ENCODE measurements around the gene FRAS1. TPM values are rescaled to one million over a fixed set of nuclear protein-coding genes. Genes with fewer than 3 reads are reported as not detected.

The FRAS1 gene
- total RNA-seq, 1 experiment from 2014 or later = 3.4 TPM

DNA sequence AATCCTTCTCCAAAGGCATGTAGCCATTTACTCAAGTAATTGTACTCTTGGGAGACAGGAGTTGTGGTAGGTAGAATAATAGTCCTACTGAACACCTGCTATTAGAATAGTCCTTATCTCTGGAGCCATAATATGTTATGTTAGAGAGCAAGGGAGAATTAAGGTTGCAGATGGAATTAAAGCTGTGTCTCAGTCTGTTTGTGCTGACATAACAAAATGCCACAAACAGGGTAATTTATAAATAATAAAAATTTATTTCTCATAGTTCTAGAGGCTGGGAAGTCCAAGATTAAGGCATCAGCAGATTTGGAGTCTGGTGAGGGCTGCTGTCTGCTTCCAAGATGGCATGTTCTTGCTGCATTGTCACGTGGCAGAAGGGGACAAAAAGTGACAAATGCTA lies 24.2 kb upstream of the FRAS1 start:
- no peak overlapping the region for H2AFZ ChIP-seq (ENCODE audit: low read length)
- H3K9me2 ChIP-seq (replicated peaks; ENCODE audit: low read length) = no peaks in the 10 kb centered on the region
- no peaks in the 10 kb centered on the region for H3K79me2 ChIP-seq (ENCODE audit: low read length)
- CTCF ChIA-PET = no interaction called here
- intact Hi-C loops (cut with micrococcal nuclease) = no loop called here
- H3K27ac ChIP-seq (ENCODE audit: low read length) = no peak overlapping the region
- ATAC-seq (no peak), DNase-seq (no peak)
- H3K4me2 ChIP-seq (ENCODE audit: low read length) = no peak overlapping the region
- TF ChIP-seq EZH2 (IDR thresholded peaks at IDR 0.05; ENCODE audit: low read length, unreplicated experiment) = no peak
- TF ChIP-seq, protein P1, sequence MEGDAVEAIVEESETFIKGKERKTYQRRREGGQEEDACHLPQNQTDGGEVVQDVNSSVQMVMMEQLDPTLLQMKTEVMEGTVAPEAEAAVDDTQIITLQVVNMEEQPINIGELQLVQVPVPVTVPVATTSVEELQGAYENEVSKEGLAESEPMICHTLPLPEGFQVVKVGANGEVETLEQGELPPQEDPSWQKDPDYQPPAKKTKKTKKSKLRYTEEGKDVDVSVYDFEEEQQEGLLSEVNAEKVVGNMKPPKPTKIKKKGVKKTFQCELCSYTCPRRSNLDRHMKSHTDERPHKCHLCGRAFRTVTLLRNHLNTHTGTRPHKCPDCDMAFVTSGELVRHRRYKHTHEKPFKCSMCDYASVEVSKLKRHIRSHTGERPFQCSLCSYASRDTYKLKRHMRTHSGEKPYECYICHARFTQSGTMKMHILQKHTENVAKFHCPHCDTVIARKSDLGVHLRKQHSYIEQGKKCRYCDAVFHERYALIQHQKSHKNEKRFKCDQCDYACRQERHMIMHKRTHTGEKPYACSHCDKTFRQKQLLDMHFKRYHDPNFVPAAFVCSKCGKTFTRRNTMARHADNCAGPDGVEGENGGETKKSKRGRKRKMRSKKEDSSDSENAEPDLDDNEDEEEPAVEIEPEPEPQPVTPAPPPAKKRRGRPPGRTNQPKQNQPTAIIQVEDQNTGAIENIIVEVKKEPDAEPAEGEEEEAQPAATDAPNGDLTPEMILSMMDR (conservative IDR thresholded peaks at IDR 0.05; ENCODE audit: low read depth, low read length) = no peak
- no peak for TF ChIP-seq EZH2phosphoT487 (IDR thresholded peaks at IDR 0.05; ENCODE audit: borderline replicate concordance, low read length)
- POLR2A ChIA-PET (ENCODE audit: unreplicated experiment) = no interaction called here
- no peaks in the 10 kb centered on the region for H3K4me1 ChIP-seq (ENCODE audit: insufficient read depth, low read length)
- H3K9ac ChIP-seq (ENCODE audit: low read length) = no peak overlapping the region
- no peaks in the 10 kb centered on the region for H3K27me3 ChIP-seq (ENCODE audit: low read length)
- BruUV-seq (replicated peaks) = no TSS peak
- H3K9me3 ChIP-seq (ENCODE audit: low read length) = no peaks in the 10 kb centered on the region
- no peak overlapping the region for H3K4me3 ChIP-seq (ENCODE audit: low read length)
- H3K36me3 ChIP-seq (ENCODE audit: low read depth, low read length) = no peaks in the 10 kb centered on the region
- no peaks in the 10 kb centered on the region for H4K20me1 ChIP-seq (ENCODE audit: low read length)
- no peaks in the 10 kb centered on the region for H3F3A ChIP-seq (ENCODE audit: low read length, unreplicated experiment)

- H3K36me3 ChIP-seq (ENCODE audit: low read depth, low read length) = no peaks in the 10 kb centered on the region
- H3K4me3 ChIP-seq (ENCODE audit: low read length) = no peak overlapping the region
- ATAC-seq (no peak), DNase-seq (no peak)
- no peak overlapping the region for H3K27ac ChIP-seq (ENCODE audit: low read length)
- ChIA-PET POLR2A (ENCODE audit: unreplicated experiment) (no interaction called here), CTCF (no interaction called here)
- no TSS peak for BruUV-seq (replicated peaks)
- H3K4me1 ChIP-seq (ENCODE audit: insufficient read depth, low read length) = no peaks in the 10 kb centered on the region
- H3K9me3 ChIP-seq (ENCODE audit: low read length) = no peaks in the 10 kb centered on the region
- intact Hi-C loops (cut with micrococcal nuclease) = no loop called here
- H3F3A ChIP-seq (ENCODE audit: low read length, unreplicated experiment) = no peaks in the 10 kb centered on the region
- TF ChIP-seq, protein P1 (conservative IDR thresholded peaks at IDR 0.05; ENCODE audit: low read depth, low read length) = no peak
- no peak for TF ChIP-seq EZH2 (IDR thresholded peaks at IDR 0.05; ENCODE audit: low read length, unreplicated experiment)
- TF ChIP-seq EZH2phosphoT487 (IDR thresholded peaks at IDR 0.05; ENCODE audit: borderline replicate concordance, low read length) = no peak
- no peak overlapping the region for H2AFZ ChIP-seq (ENCODE audit: low read length)
- H3K9me2 ChIP-seq (replicated peaks; ENCODE audit: low read length) = no peaks in the 10 kb centered on the region
- no peaks in the 10 kb centered on the region for H3K79me2 ChIP-seq (ENCODE audit: low read length)
- no peak overlapping the region for H3K4me2 ChIP-seq (ENCODE audit: low read length)
- H3K9ac ChIP-seq (ENCODE audit: low read length) = no peak overlapping the region
- H4K20me1 ChIP-seq (ENCODE audit: low read length) = no peaks in the 10 kb centered on the region
- no peaks in the 10 kb centered on the region for H3K27me3 ChIP-seq (ENCODE audit: low read length)
These were observed 23.3 kb upstream of the FRAS1 start for GRCh38 chr4:78033861-78034260.

DNA sequence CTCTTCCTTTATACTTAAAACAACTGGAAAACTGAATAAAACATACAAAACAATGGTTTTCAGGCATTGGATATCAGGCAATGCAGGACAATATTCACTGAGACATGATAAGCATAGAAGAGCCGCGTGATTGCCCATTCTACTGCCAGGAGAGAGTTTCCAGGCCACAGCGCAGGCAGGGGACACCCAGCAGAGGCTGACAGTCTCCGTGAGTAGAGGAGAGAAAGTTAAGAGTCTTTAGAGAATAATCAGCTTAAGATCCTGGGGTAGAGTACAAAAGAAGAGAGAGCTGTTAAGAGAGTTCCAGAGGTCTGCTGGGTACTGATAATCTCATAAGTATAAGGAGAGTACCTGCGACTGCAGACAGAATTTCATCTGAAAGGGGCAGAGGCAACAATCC lies 18.4 kb upstream of the FRAS1 start:
- ChIA-PET POLR2A (ENCODE audit: unreplicated experiment) (no interaction called here), CTCF (no interaction called here)
- Histone ChIP-seq H3K36me3 (ENCODE audit: low read depth, low read length) (no peaks in the 10 kb centered on the region), H3K4me2 (ENCODE audit: low read length) (no peak overlapping the region), H4K20me1 (ENCODE audit: low read length) (no peaks in the 10 kb centered on the region), H3K79me2 (ENCODE audit: low read length) (no peaks in the 10 kb centered on the region), H3K9me2 (replicated peaks; ENCODE audit: low read length) (no peaks in the 10 kb centered on the region), H3K4me3 (ENCODE audit: low read length) (no peak overlapping the region), H2AFZ (ENCODE audit: low read length) (no peak overlapping the region), H3K9me3 (ENCODE audit: low read length) (no peaks in the 10 kb centered on the region), H3K4me1 (ENCODE audit: insufficient read depth, low read length) (no peaks in the 10 kb centered on the region), H3K27ac (ENCODE audit: low read length) (no peak overlapping the region), H3F3A (ENCODE audit: low read length, unreplicated experiment) (no peaks in the 10 kb centered on the region), H3K27me3 (ENCODE audit: low read length) (no peaks in the 10 kb centered on the region), H3K9ac (ENCODE audit: low read length) (no peak overlapping the region)
- DNase-seq = no peak
- TF ChIP-seq, protein P1 (conservative IDR thresholded peaks at IDR 0.05; ENCODE audit: low read depth, low read length) = no peak
- no peak for TF ChIP-seq EZH2phosphoT487 (IDR thresholded peaks at IDR 0.05; ENCODE audit: borderline replicate concordance, low read length)
- no peak for TF ChIP-seq EZH2 (IDR thresholded peaks at IDR 0.05; ENCODE audit: low read length, unreplicated experiment)
- ATAC-seq = no peak
- no TSS peak for BruUV-seq (replicated peaks)
- intact Hi-C loops (cut with micrococcal nuclease) = no loop called here

Measured in PC-3 (cell line).